ENCODE data around the gene MUC6.

MUC6 gene

GRCh38 chr11:971731-972365 is 64.7 kb downstream of the MUC6 start:
- POLR2A ChIA-PET, result no interaction called here
- CTCF ChIA-PET, result no interaction called here
- DNase-seq (ENCODE audit: extremely low spot score), result no peak
- TF ChIP-seq FOXM1 (IDR thresholded peaks at IDR 0.05; ENCODE audit: borderline replicate concordance), result no peak
- no peak for TF ChIP-seq ZNF384 (IDR thresholded peaks at IDR 0.05)
- TF ChIP-seq L3MBTL2 (conservative IDR thresholded peaks at IDR 0.05), result no peak
- TF ChIP-seq TARDBP (IDR thresholded peaks at IDR 0.05), result no peak
- no peak for TF ChIP-seq FOXA1 (IDR thresholded peaks at IDR 0.05)
- TF ChIP-seq ELF4 (IDR thresholded peaks at IDR 0.05), result no peak
- no peak for TF ChIP-seq SP1 (IDR thresholded peaks at IDR 0.05)
- TF ChIP-seq CTBP1 (IDR thresholded peaks at IDR 0.05; ENCODE audit: borderline replicate concordance), result no peak
- no peak for TF ChIP-seq BHLHE40 (IDR thresholded peaks at IDR 0.05; ENCODE audit: borderline replicate concordance)
- no peak for TF ChIP-seq SUZ12 (IDR thresholded peaks at IDR 0.05)
- TF ChIP-seq, protein P1, sequence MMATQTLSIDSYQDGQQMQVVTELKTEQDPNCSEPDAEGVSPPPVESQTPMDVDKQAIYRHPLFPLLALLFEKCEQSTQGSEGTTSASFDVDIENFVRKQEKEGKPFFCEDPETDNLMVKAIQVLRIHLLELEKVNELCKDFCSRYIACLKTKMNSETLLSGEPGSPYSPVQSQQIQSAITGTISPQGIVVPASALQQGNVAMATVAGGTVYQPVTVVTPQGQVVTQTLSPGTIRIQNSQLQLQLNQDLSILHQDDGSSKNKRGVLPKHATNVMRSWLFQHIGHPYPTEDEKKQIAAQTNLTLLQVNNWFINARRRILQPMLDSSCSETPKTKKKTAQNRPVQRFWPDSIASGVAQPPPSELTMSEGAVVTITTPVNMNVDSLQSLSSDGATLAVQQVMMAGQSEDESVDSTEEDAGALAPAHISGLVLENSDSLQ (IDR thresholded peaks at IDR 0.05), result no peak
- no peak for TF ChIP-seq NFRKB (IDR thresholded peaks at IDR 0.05)
- no peak for TF ChIP-seq HDGF (IDR thresholded peaks at IDR 0.05; ENCODE audit: borderline replicate concordance)
- TF ChIP-seq ARNT (IDR thresholded peaks at IDR 0.05), result no peak
- no peak for TF ChIP-seq FOXK2 (IDR thresholded peaks at IDR 0.05)

DNA sequence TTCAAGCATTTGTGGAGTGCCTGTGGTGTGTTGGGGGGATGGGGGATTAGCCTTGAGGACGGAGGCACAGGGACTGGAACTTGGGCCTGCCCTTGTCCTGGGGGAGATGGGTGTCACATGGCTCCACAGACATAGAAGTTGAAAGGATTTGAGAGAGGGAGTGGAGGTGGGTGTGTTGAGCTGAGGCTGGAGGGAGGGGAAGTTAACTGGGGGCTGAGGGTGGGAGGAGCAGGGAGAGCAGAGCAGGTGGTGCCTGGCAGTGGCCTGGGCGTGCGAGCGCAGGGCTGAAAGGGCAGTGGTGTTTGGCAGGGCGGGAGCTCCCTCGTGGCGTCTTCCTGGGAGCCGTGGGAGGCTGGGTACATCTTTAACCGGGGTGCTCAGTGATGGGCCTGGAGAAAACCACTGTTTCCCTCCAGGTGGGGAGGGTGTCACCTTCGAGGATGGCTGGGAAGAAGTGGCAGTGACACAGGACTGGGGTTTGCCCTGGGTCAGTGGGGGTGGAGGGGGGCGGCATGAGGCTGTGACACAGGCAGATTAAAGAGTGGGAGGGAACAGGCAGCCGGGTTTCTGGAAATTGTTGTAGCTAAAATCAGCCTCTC is 65.3 kb downstream of the MUC6 start:
- CTCF ChIA-PET, result no interaction called here
- no peak for DNase-seq (ENCODE audit: extremely low spot score)
- POLR2A ChIA-PET, result no interaction called here
- TF ChIP-seq NFRKB (IDR thresholded peaks at IDR 0.05), result no peak
- no peak for TF ChIP-seq BHLHE40 (IDR thresholded peaks at IDR 0.05; ENCODE audit: borderline replicate concordance)
- TF ChIP-seq FOXK2 (IDR thresholded peaks at IDR 0.05), result no peak

DNA sequence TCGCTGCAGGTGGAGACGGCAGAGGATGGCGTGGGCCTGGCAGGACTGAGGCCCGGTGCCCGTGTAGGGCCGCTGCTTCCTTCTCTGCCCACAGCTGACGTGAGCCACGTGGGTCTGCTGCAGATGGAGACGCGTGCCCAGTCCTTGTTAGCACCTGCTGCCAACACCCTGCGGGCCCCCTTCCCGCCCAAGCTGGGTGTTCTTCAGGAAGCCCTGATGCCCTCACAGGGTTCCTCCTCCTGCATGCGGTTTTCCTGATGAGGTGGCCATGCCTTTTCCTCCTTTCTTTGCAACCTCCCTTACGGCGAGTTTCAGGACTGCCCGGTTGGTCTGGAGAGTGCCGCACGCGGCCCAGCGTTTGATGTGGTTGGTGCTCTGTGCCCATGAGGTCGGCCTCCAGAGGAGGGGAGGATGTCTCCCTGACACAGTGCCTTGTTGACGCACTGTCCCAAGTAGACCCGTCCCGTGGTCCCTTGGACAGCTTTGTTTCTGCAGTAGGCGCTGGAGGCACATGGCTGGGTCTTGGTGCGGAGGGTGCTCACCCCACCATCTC is 66.1 kb downstream of the MUC6 start:
- no peak for TF ChIP-seq LEF1 (IDR thresholded peaks at IDR 0.05; ENCODE audit: borderline replicate concordance)
- DNase-seq (ENCODE audit: extremely low spot score), result no peak
- ChIA-PET CTCF (no interaction called here), POLR2A (no interaction called here)

GRCh38 chr11:969651-970205 is 66.8 kb downstream of the MUC6 start:
- DNase-seq (ENCODE audit: extremely low spot score), result no peak
- CTCF ChIA-PET, result no interaction called here
- TF ChIP-seq ARNT (IDR thresholded peaks at IDR 0.05) (no peak), SUZ12 (IDR thresholded peaks at IDR 0.05) (no peak), BHLHE40 (IDR thresholded peaks at IDR 0.05; ENCODE audit: borderline replicate concordance) (no peak), ELF4 (IDR thresholded peaks at IDR 0.05) (no peak), SP1 (IDR thresholded peaks at IDR 0.05) (no peak), CTBP1 (IDR thresholded peaks at IDR 0.05; ENCODE audit: borderline replicate concordance) (no peak), LEF1 (IDR thresholded peaks at IDR 0.05; ENCODE audit: borderline replicate concordance) (no peak), NFRKB (IDR thresholded peaks at IDR 0.05) (no peak), FOXA1 (IDR thresholded peaks at IDR 0.05) (no peak), TARDBP (IDR thresholded peaks at IDR 0.05) (no peak), L3MBTL2 (conservative IDR thresholded peaks at IDR 0.05) (no peak), ZNF384 (IDR thresholded peaks at IDR 0.05) (no peak)
- TF ChIP-seq, protein P1 (IDR thresholded peaks at IDR 0.05), result no peak
- POLR2A ChIA-PET, result no interaction called here

DNA sequence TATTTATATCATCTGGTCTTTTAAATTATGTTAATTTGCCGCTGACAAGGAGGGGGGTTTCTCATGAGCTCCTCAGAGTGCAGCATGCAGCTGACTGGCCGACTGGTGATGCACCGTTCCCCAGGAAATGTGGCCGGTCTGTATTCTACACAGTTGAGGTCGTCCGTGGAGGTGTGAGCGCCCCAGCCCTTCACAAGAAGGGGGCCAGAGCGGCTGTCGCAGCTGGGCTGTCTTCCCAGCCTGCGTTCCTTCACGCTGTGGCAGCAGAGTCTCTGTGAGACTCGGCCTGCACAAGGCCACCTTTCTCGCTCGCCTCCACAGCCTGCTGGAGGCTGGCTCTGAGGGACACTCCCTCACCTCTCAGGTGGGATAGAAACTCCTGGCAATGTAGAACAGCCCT is 67.7 kb downstream of the MUC6 start:
- TF ChIP-seq HDGF (IDR thresholded peaks at IDR 0.05; ENCODE audit: borderline replicate concordance) (no peak), SP1 (IDR thresholded peaks at IDR 0.05) (no peak), FOXK2 (IDR thresholded peaks at IDR 0.05) (no peak), ZNF384 (IDR thresholded peaks at IDR 0.05) (no peak), LEF1 (IDR thresholded peaks at IDR 0.05; ENCODE audit: borderline replicate concordance) (no peak), FOXM1 (IDR thresholded peaks at IDR 0.05; ENCODE audit: borderline replicate concordance) (no peak), TARDBP (IDR thresholded peaks at IDR 0.05) (no peak), FOXA1 (IDR thresholded peaks at IDR 0.05) (no peak), CTBP1 (IDR thresholded peaks at IDR 0.05; ENCODE audit: borderline replicate concordance) (no peak), L3MBTL2 (conservative IDR thresholded peaks at IDR 0.05) (no peak), NFRKB (IDR thresholded peaks at IDR 0.05) (no peak), SUZ12 (IDR thresholded peaks at IDR 0.05) (no peak), BHLHE40 (IDR thresholded peaks at IDR 0.05; ENCODE audit: borderline replicate concordance) (no peak), ARNT (IDR thresholded peaks at IDR 0.05) (no peak), ELF4 (IDR thresholded peaks at IDR 0.05) (no peak)
- TF ChIP-seq, protein P1 (IDR thresholded peaks at IDR 0.05), result no peak
- POLR2A ChIA-PET, result no interaction called here
- CTCF ChIA-PET, result interaction anchor here (0.6 kb wide), 1 partner anchor 16 kb away, joined by 4 read pairs; no protein-coding TSS in a partner anchor

More for the DNA sequence above, 67.7 kb downstream of the MUC6 start:
- no peak for DNase-seq (ENCODE audit: extremely low spot score)

Measured in HEK293T (cell line).